ENCODE measurements around the gene HAPLN2.

Gene HAPLN2

DNA sequence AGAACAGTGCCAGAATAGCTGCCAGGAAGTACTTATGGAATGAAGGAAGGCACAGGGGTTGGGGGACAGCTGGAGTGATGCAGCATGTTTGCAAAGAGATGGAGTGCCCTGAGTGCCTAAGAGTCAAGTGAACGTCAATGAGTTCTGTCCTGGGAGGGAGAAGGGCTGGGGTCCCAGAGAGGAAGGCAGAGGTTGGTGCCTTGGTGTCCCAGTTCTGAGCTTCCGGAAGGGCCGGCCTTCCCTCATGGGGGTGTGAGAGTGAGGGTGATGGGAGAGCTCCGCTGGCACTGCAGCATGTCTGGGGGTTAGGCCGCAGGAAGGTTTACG lies 40.4 kb downstream of the HAPLN2 start:
- peak overlapping the region; percentile 47 for H3K4me3 ChIP-seq (ENCODE audit: low read depth, low read length)

GRCh38 chr1:156659988-156660751 lies 41.0 kb downstream of the HAPLN2 start:
- TF ChIP-seq, protein P1, sequence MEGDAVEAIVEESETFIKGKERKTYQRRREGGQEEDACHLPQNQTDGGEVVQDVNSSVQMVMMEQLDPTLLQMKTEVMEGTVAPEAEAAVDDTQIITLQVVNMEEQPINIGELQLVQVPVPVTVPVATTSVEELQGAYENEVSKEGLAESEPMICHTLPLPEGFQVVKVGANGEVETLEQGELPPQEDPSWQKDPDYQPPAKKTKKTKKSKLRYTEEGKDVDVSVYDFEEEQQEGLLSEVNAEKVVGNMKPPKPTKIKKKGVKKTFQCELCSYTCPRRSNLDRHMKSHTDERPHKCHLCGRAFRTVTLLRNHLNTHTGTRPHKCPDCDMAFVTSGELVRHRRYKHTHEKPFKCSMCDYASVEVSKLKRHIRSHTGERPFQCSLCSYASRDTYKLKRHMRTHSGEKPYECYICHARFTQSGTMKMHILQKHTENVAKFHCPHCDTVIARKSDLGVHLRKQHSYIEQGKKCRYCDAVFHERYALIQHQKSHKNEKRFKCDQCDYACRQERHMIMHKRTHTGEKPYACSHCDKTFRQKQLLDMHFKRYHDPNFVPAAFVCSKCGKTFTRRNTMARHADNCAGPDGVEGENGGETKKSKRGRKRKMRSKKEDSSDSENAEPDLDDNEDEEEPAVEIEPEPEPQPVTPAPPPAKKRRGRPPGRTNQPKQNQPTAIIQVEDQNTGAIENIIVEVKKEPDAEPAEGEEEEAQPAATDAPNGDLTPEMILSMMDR (IDR thresholded peaks at IDR 0.05; ENCODE audit: borderline replicate concordance, insufficient read depth, low read depth, low read length) = peak; percentile 100
- peak overlapping the region; percentile 70 for H3K4me3 ChIP-seq (ENCODE audit: low read depth, low read length)

More for the DNA sequence above, 40.4 kb downstream of the HAPLN2 start:
- TF ChIP-seq, protein P1 (IDR thresholded peaks at IDR 0.05; ENCODE audit: borderline replicate concordance, insufficient read depth, low read depth, low read length) = no peak

DNA sequence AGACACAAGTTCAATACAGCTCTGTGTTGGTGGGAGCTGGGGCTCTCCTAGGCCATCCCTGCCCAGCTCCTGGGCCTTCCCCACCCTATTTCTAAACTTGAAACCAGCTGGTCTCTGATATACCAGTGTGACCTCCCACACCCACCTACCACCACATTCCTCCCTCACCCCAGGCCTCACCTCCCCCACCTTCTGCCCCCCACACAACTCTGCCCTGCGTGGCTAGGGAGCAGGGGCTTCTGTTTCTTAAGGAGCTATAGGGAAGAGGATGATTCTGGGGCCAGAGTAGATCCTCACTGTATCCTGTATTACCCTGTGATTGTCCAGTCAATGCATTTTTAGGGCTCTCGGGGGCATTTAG lies 41.5 kb downstream of the HAPLN2 start:
- TF ChIP-seq, protein P1 (IDR thresholded peaks at IDR 0.05; ENCODE audit: borderline replicate concordance, insufficient read depth, low read depth, low read length) = no peak
- peak overlapping the region; percentile 70 for H3K4me3 ChIP-seq (ENCODE audit: low read depth, low read length)

DNA sequence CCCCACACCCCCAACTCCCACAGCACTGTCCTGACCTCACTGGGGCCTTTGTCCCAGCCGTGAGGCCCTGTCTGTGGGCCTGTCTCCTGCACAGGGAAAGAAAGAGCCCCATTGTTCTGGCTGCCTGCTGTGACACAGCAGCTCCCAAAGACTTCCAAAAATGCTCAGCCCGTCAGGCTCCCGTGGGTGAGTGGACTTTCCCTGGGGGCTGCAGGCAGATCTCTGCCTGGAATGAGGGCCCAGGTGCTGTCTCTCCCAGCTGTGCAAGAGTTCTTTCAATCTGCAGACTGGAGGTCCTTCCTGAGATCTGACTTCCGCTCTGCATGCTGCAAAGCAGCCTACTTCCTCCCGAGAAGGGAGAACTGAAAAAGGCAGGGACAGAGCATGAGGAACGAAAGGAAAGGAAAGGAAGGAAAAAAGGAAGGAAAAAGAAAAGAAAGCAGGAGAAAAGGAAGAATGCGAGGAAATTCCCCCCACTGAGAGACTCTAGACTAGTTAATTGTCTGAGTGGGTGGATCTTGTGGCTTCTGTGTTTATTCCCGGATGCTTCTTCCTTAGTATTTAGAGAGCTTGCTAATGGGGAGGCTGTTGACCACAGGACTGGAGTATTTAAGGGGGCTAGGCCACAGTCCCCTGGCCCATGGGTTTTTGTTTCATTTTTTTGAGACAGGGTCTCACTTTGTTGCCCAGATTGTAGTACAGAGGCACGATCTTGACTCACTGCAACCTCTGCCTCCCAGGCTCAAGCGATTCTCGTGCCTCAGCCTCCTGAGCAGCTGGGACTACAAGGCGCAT lies 43.0 kb downstream of the HAPLN2 start:
- H3K4me3 ChIP-seq (ENCODE audit: low read depth, low read length) = no peak overlapping the region
- TF ChIP-seq, protein P1 (IDR thresholded peaks at IDR 0.05; ENCODE audit: borderline replicate concordance, insufficient read depth, low read depth, low read length) = no peak

DNA sequence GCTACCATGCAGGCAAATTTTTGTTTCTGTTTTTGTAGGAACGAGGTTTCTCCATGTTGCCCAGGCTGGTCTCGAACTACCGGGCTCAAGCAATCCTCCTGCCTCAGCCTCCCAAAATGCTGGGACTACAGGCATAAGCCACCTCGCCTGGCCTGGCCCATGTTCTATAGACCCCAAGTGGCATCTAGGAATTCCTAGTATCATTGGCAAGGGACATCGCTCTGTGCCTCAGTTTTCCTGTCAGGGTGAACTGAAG lies 43.5 kb downstream of the HAPLN2 start:
- TF ChIP-seq, protein P1 (IDR thresholded peaks at IDR 0.05; ENCODE audit: borderline replicate concordance, insufficient read depth, low read depth, low read length) = no peak
- H3K4me3 ChIP-seq (ENCODE audit: low read depth, low read length) = no peak overlapping the region

GRCh38 chr1:156663178-156663577 lies 44.0 kb downstream of the HAPLN2 start:
- H3K4me3 ChIP-seq (ENCODE audit: low read depth, low read length) = no peak overlapping the region
- TF ChIP-seq, protein P1 (IDR thresholded peaks at IDR 0.05; ENCODE audit: borderline replicate concordance, insufficient read depth, low read depth, low read length) = no peak
